22Rv1 (cell line): Measurements from ENCODE around the gene UBAP2L.

Experiments
- CTCF ChIP-seq: fragments of 450-650 bp; IDR thresholded peaks from 2 replicates; pipeline ENCODE4 v1.5.1; 2017; ENCODE audit warnings: mild to moderate bottlenecking
- ZFX ChIP-seq: fragments of 450-650 bp; IDR thresholded peaks from 2 replicates; pipeline ENCODE4 v1.6.1; 2017; ENCODE audit warnings: antibody characterized with exemption, borderline replicate concordance

DNA sequence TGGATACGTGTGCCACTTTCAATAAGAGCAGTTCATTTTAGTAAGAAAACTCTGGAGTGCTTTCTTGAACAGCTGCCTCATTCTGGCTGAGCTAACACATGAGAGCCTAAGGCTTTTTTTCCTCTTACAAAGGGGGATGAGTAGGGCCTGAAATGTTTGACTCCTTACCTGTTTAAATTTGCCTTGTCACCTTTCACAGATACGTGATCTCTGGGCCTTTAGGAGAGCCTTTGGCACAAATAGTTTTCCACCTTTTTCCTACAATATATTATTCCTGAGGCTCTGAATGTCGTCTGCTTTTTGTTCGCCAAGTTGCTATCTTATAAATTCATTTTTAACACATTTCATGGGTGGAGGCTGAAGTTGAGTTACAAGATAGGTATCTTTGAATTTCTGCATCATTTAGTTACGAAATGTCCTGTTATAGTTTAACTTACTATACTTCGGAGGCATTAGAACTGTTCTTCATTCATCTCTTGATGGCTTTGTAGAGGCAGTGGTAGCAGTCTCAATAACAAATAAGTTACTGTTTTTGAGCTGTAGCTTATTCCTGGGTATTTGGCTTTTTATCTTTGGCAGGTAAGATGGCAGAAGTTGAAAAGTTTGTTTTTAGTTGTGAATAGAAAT is 17.2 kb downstream of the UBAP2L start:
- TF ChIP-seq CTCF (no peak), ZFX (no peak)
